DLD1 (cell line): ENCODE data around the gene ZAP70.
"Not testable (repeated sequence)": the region's sequence is repeated elsewhere in the genome, so short reads cannot be mapped to it uniquely, and the experiment has no call there.

ENCODE experiments used
- in situ Hi-C: cut with HindIII; loops from 2 replicates; pipeline ENCODE4 v1.10.0; 2017; ENCODE audit warnings: low sequenced_read_pairs

Gene ZAP70

DNA sequence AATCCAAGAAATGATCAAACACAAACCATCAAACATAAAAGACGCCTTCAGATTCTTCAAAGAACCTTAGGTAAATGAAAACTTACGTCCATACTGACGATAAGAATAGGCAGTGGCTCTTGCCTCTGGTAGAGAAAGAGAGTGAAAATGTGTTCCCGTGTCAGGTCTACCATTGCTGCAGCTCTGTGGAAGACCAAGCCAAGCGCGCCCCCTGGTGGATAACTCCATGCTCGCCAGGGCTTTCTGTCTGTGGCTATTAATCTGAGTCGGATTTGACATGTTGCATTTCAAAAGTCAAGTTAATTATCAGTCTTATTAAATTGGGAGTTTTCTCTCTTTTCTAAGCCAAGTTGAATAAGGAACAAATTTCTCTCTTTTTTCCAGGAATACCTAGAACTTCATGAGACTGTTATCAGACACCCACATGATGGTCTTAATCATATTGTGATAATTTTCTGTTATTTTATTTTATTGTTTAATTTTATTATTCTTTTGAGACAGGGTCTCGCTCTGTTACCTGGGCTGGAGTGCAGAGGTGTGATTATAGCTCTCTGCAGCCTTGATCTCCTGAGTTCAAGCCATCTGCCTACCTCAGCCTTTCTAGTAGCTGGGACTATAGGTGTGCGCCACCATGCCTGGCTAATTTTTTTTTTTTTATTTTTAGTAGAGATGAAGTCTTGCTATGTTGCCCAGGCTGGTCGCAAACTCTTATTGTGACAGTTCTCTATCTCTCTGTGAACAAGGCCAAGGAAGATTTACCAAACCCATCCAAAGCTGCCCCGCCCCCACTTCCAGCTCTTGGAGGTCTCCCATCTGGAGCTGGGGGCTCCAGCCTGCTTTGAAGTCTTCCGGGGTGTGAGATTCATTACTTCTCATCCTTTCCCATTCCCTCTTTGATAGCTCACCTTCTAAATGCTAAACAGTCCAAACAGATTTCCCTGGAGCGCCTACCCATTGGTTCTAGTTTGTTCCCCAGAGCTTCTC, 15.8 kb upstream of the ZAP70 start:
- in situ Hi-C loops = no loop called here

DNA sequence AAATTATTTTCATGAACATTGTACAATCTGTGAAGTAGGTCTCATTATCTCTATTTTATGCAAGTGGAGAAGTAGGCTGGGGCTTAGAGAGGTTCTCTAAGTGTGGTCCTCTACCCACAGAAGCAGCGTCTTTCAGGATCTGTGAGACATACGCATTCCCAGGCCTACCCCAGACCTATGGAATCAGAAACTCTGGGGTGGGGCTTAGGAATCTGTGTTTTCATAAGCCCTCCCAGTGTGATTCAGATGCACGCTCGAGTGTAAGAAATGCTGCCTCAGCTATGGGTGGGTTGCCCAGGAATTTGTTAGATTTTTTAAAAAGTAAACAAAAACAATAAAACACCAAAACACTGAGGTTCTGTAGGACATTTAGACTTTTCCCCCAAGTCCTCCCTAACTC, 14.8 kb upstream of the ZAP70 start:
- in situ Hi-C loops = no loop called here

DNA sequence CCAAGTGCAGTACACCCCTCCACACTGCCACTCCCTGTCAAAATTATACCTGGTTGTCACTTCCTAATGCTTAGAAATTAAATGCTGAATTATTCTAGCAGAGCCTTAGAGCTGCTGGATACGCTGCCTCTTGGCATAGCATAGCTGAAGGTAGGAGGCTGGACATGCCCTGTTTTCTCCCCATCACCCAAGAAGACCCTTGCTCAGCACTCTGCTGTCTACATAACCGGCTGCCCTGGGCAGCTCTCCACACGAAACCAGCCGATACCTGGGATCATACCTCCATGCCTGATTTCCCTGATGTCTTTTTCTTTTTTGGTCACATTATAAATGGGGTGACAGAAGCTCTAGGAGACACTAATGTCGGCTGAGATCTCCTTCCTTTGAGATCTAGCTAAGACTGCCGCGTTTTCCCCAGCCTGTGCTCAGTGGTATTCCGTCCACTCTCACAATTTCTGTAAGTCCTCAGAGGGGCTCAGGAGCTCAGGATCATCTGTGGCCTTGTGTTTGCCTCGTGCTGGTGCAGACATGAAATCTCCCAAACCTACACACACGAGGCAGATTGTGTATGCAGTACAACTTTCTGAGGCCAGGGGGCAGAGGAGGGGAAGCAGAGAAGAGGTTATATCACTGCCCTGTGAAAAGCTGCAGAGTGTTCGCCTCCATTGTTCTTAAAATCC, 13.5 kb upstream of the ZAP70 start:
- in situ Hi-C loops = no loop called here

DNA sequence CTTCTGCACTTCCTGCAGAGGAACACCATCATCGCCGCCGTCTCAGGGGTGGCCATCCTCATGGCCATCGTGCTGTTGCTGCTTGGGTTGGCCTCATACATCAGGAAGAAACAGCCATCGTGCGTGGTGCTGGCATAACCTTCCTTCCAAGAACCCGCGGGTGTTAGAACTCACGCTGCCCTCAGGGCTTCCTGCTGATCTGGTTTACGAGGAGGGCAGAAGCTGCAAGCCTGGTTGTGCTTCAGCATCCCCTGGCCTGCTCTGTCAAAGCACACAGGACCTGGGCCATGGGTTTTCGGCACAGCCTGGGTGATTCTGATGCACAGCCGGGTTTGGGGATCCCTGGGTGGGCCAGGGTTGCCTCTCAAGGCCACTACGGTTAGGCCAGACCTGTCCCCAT, 12.2 kb upstream of the ZAP70 start:
- in situ Hi-C loops = no loop called here

DNA sequence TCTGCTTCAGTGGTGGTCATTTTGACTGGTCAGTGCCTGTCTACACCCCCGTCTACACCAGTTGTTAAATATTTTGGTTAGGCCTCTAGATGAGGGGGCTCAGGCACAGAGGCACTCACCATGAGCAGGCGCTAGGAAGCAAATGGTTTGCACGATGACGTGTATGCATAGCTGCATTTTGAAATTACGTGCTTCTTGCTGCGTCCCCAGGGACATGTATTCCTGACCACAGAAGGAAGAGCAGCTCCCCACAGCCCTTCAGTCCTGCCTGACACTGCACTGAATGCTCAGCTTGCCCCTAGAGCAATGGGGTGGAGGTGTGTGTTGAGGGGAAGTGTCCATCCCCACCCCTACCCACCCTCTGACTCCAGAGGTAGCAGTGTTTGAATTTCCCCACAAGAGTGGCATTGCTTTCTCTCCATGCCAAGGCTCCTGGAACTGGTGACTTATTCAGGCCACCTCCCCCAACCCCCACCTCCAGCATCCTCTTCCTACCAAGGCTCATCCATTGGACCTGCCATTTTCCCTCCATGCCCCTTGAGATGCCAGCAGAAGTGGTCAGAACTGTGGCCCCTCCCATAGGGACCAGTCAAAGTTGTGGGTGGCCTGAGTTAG, 11.4 kb upstream of the ZAP70 start:
- in situ Hi-C loops = no loop called here

DNA sequence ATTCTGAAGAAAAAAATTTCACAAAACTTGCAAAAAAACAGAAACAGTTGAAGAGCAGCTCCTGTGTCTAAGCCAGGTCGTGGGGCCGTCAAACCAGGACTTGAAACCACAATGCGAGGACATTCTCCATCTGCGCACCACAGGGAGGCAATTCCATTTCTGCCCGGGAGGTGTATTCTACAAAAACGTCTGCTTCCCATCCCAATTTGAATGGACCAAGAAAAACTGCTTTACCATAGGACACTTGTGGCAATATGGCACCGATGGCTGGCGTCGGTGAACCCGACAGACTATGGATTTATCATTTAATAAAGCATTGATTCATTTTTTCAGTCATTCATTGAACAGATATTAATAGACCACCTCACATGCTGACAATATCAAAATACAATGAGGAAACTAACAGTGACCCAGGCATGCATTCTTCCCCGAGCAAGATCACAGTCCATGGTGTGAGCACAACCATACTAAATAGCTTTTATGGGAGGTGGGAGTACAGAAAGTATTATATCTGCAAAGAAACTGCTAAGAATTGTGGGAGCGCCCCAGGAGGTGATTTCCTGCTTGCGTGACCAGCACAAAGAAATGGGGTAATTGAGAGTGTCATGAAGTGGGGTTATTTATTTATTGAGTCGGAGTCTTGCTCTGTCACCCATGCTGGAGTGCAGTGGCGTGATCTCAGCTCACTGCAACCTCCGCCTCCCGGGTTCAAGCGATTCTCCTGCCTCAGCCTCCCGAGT, 10.5 kb upstream of the ZAP70 start:
- in situ Hi-C loops = no loop called here

DNA sequence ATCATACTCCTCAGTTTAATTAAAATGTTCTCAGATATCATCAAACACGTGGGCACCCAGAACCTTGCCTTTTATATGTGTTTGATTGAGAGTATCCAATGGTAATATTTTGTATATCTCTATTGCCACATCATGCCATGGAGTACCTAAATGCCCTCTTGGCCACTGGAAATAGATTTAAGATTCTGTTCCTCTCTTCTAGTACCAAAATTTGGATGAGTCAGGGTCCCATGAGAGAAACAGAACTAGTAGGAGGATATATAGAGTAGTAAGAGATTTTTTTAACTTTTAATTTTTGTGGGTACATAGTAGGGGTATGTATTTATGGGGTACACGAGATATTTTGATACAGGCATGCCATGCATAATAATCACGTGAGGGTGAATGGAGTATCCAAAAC, 9.6 kb upstream of the ZAP70 start:
- in situ Hi-C loops = no loop called here

DNA sequence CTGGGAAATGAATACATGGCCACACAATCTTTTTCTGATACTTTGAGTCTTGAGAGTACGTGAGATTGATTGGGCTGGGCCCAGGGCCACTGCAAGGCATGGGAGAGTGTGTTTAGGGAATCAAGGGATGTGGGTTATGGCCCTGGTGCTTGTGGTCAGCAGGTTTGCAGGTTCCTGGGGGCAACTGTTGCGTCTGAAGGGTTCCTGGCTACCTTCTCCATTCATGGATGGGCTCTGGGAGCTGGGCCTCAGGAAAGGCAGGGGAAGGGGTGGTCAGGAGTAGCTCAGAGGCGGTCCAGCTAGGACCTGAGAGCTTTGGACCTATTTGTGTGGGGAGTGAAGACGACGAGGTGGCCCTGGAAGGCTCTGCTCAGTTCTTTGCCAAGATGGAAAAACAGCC, 8.4 kb upstream of the ZAP70 start:
- in situ Hi-C loops = no loop called here

DNA sequence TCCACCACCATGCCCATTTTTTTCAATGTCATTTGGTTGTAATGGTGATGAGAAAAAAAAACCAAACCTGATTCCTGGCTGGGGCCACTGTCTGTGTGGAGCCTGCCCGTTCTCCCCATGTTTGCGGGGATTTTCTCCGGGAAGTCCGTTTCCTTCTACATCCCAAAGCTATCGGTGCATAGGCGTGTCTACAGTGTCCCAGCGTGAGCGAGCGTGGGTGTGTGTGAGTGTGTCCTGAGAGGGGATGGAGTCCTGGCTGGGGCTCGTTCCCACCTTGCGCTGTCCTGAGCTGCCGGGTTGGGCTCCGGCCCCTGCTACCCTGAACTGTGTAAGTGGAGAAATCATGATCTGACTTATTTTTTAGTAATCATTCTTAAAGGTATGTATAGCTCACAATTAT, 7.3 kb upstream of the ZAP70 start:
- in situ Hi-C loops = no loop called here

DNA sequence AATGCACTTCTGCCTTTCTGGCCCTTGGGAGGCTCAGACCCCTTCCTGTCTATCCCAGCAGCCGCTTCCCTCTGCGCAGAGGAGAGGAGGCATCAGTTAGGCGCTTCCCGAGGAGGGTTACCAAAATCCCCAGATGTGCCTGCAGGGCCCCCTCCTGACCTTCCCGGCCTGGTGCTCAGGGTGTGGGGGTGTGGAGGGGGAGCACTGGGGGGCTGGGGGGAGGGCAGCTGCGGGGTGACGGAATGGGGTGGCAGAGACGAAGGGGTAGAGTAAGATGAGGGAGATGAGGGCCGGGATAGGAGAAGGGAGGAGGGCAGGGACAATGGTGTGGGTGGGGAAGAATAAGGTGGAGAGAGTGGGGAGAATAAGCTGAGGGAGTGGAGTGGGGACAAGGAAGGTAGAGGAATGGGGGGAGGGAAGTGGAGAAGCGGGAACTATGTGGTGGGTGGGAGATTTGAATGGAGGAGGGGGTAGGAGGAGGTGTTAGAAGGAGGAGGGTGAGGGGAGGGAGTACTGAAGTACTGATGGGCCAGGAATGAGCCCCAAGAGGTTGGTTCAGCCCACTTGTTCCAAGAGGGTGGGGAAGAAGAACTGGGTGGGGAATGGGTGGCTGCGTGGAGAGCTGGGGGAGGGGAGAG, 6.5 kb upstream of the ZAP70 start:
- in situ Hi-C loops = no loop called here

DNA sequence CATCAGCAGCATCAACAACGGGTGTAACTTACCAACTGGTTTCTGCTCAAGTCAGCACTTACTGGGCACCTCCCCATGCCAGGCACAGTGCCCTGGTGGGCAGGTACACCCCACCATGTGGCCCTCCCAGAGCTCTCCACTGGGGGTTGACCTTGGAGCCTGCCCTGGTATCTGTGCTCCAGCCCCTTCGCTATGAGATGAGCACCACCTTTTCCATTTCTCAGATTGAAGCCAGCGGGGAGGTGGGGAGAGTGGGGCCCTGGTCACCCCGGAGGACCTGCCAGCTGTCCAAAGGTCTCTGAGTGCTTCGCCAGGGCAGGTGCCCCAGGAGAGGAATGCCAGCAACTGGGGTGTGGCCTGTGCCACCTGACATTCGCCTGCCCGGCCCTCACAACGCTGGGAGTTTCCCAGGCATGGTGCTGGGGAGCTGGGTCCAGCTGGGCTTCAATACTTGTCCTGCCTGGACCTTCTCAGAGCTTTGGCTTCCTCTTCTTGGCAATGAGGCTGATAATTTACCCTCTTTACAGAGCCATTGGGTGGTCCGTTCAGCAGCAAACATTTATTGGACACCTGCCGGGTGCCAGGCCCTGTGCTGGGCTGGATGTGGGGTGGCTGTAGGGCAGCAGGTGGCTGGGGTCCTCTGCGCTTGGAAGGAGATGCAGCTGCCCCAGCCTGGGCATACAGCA, 5.9 kb upstream of the ZAP70 start:
- in situ Hi-C loops = no loop called here

DNA sequence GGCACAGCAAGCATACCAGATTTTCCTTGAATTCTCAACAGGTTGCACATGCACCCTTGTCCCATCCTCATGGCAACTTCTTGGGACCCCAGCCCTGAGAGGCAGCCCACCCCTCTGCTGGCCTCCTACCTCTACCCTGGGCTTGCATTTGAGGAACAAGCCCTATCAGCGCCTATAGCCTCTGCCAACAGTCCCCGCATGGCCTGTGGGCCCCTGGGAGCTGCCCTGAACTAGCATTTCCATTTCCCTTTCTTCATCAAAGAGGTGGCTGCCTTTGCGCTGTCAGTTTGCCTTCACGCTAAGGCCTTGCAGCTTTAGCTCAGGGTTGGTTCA, 5.4 kb upstream of the ZAP70 start:
- in situ Hi-C loops = no loop called here

DNA sequence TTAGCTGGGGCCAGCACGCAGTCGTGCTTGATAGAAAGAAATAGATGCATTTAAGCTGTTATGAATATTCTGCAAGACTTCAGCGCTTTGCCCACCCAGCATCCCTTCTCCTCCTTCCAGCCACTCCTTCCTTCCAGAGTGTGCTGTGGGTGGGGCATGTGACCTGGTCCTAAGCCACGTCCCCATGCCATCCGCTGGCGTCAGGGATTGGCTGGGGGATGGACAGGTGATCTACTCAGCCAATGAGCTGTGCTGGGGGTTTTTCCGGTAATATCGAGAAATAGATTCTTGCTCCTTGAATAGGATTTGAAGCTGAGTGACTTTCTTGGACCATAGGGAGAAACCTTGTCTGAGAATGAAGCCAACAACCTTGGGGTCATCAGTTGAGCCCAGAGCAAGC, 4.8 kb upstream of the ZAP70 start:
- in situ Hi-C loops = no loop called here

DNA sequence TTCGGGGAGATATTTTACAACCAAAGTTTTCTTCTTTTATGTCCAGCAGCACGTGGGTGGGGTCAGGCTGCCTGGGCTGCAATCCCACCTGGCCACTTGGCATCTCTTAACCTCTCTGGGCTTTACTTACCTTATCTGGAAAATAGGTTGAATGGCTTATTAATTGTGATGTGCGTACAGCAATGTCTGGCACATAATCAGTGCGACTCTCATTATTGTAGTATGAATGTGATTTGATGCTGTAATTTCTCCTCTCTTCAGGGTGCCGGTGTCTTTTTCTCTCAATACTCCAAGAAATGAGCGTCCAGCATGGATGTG, 2.0 kb upstream of the ZAP70 start:
- in situ Hi-C loops = no loop called here

DNA sequence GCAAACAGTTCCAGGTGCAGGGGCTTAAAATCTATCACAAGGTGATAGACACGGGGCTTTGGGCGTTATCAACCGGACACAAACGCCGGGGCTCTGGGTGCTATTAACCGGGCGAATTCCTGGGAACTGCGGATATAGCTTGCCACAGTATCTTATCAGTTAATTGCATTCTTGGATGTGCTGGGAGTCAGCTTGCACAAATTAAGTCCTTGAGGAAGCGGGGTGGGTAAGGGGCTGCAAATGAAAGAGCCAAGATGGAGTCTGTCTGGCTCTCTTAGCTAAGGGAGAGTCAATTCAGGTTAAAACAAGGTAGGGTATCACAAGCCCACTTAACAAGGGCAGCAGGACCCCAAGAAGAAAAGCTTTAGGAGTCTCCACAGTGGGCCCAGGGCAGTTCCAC, 1.2 kb upstream of the ZAP70 start:
- in situ Hi-C loops = not testable (repeated sequence)

DNA sequence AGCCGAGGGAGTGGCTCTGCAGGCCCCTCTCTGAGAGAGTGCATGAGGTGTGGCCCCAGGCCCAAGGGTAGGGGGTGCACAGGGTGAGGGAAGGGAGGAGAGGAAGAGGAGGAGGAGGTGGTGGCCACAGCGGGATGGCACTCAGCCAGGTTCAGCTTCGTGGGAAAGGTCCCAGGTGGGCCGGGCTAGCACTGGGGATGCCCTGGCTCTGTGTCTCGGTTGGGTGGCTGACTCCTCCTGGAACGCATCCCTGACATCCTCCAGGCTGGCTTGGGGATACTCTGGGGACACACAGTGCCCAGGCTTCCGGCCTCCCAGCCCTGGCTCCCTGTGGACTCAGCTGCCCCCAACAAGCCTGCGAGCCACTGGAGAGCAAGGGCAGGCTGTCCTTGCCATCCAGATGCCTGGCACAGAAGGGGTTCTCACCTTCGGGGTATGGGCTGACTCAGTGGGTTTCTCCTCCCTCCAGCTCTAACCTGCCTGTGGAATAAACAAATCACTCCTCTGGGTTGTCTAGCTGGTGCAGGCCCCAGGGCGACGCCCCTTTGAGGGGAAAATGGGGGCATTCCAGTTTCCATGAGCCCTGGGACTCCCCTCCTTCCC, 582 bp upstream of the ZAP70 start:
- in situ Hi-C loops = no loop called here

DNA sequence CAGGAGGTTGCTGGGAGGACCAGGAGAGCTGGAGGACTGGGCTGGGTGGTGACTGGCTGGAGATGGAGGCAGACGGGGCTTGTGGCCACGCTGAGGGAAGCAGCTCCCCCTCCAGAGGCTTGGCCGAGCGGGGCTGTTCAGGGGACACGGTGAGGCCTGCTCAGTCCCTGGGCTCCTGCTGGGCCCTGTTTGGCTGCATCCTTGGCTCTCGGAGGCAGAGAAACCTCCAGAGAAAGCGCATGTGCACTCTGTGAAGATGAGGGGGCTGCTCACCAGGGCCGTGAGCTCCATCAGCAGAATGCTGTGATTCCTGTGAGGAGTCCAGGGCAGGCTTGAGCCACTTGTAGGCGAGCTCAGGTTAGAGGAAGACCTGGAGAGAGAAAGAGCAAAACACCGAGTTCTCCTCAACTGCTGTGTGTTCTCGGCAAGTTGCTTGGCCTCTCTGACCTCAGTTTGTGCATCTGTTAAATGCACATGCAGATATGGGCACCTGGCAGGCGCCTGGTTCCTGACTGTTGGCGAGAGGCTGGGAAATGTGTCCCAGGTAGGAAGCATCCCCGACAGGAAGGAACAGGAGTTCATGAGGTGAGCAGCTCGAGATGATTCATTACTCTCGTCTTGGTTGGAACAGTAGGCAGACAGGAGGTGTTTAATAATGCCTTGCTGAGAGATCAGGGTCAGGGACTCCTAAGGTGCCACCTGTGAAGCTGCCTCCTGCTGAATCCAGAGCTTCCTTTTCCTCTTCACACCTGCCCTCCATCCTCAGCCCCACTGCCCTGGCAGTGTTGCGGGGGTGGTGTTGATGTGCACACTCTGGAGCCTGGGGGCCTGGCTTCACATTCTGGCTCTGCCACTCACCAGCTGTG, 941 bp downstream of the ZAP70 start:
- in situ Hi-C loops = no loop called here

DNA sequence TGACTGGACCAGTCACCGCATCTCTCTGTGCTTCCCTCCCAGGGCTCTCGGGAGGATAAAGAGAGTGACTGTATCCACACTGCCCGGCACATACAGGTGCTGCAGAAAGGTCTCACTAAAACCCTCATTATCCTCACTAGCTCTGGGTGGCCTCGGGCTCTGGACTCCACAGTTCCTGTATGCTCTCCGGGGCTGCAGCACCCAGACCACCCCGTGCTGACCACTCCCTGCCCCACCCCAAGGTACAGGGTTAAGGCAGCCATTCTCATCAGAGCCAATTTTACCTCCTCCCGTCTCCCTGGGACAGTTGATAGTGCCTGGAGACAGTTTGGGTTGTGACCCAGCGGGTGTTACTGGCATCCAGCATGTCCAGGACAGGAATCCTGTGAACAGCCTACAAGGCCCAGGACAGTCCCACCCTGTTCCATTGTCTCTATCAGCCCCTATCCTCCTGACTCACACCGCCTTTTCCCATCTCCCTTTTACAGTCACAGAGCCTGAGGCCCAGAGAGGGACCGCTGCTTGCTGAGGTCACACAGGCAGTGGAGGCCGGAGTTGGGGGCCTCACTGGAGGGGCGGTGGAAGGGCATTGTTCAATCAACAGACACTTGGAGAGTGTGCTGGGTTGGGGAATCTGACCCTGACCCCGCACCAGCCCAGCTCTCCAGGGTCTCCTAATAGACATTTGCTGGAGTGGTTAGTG, 1.7 kb downstream of the ZAP70 start:
- in situ Hi-C loops = no loop called here
